GM19043 (cell line): ENCODE results near the gene FAM83G.

Experiments
- ATAC-seq: cut with Tn5 transposase; IDR thresholded peaks from one replicate; pipeline ENCODE4 v1.9.1; 2021; ENCODE audit warnings: low read depth; ENCODE audit not compliant: unreplicated experiment

FAM83G gene

GRCh38 chr17:19012171-19013080 is 7.9 kb upstream of the FAM83G start:
- ATAC-seq = no peak

- ATAC-seq = no peak
Measured at GRCh38 chr17:19011581-19011980, 7.0 kb upstream of the FAM83G start.

GRCh38 chr17:19010729-19011505 is 6.4 kb upstream of the FAM83G start:
- ATAC-seq = no peak

- ATAC-seq = no peak
Measured at GRCh38 chr17:19009970-19010369, 5.4 kb upstream of the FAM83G start.

- no peak for ATAC-seq
Measured at GRCh38 chr17:19006698-19007097, 2.1 kb upstream of the FAM83G start.

GRCh38 chr17:19005789-19006430 is 1.3 kb upstream of the FAM83G start:
- ATAC-seq = no peak

- no peak for ATAC-seq
Measured at GRCh38 chr17:19005137-19005773, 691 bp upstream of the FAM83G start.

- ATAC-seq = no peak
Measured at GRCh38 chr17:19003543-19004420, 782 bp downstream of the FAM83G start.

- no peak for ATAC-seq
Measured at GRCh38 chr17:19002805-19003542, 1.6 kb downstream of the FAM83G start.

GRCh38 chr17:19001907-19002590 is 2.5 kb downstream of the FAM83G start:
- ATAC-seq = no peak

- ATAC-seq = no peak
Measured at GRCh38 chr17:19000531-19001325, 3.8 kb downstream of the FAM83G start.

GRCh38 chr17:18999911-19000310 is 4.7 kb downstream of the FAM83G start:
- no peak for ATAC-seq

GRCh38 chr17:18999394-18999793 is 5.2 kb downstream of the FAM83G start:
- ATAC-seq = no peak

GRCh38 chr17:18997650-18998196 is 6.8 kb downstream of the FAM83G start:
- ATAC-seq = no peak

GRCh38 chr17:18996458-18996857 is 8.1 kb downstream of the FAM83G start:
- no peak for ATAC-seq

- ATAC-seq = no peak
Measured at GRCh38 chr17:18995220-18995619, 9.3 kb downstream of the FAM83G start.

GRCh38 chr17:18994631-18995030 is 9.9 kb downstream of the FAM83G start:
- no peak for ATAC-seq
